Measurements from ENCODE around the gene DENND5B.

GRCh38 chr12:31603546-31604009 is 12.6 kb upstream of the DENND5B start:
- TF ChIP-seq ZNF48 (tag by site-specific recombination; IDR thresholded peaks at IDR 0.05), result no peak
- no peak for TF ChIP-seq CTCF (tag by site-specific recombination; IDR thresholded peaks at IDR 0.05)
- TF ChIP-seq ZBTB8A (tag by site-specific recombination; IDR thresholded peaks at IDR 0.05), result no peak
- no peak for TF ChIP-seq SETDB1 (IDR thresholded peaks at IDR 0.05; ENCODE audit: insufficient read length, low read length)
- no peak for TF ChIP-seq TCF7L2 (IDR thresholded peaks at IDR 0.05; ENCODE audit: borderline replicate concordance, low read depth, low read length)
- no peak for TF ChIP-seq ZNF132 (tag by site-specific recombination; IDR thresholded peaks at IDR 0.05; ENCODE audit: borderline replicate concordance)
- TF ChIP-seq ZNF777 (tag by site-specific recombination; IDR thresholded peaks at IDR 0.05; ENCODE audit: borderline replicate concordance), result no peak
- TF ChIP-seq PRDM6 (tag by site-specific recombination; IDR thresholded peaks at IDR 0.05), result no peak
- no peak for TF ChIP-seq ZNF292 (tag by site-specific recombination; IDR thresholded peaks at IDR 0.05; ENCODE audit: borderline replicate concordance, low read depth)
- no peak for TF ChIP-seq ZNF280D (tag by site-specific recombination; IDR thresholded peaks at IDR 0.05)
- no peak for TF ChIP-seq ZNF560 (tag by site-specific recombination; IDR thresholded peaks at IDR 0.05; ENCODE audit: borderline replicate concordance)
- TF ChIP-seq ELK4 (IDR thresholded peaks at IDR 0.05; ENCODE audit: borderline replicate concordance, low read depth, low read length), result no peak
- no peak for TF ChIP-seq TRIM28 (IDR thresholded peaks at IDR 0.05; ENCODE audit: borderline replicate concordance, low read length)
- no peak for TF ChIP-seq ZNF10 (tag by site-specific recombination; IDR thresholded peaks at IDR 0.05)

Measured in HEK293 (cell line).